Left kidney (tissue), 2 donors: ENCODE results near the gene GSTM2. TPM values are rescaled to one million over a fixed set of nuclear protein-coding genes. Genes with fewer than 3 reads are reported as not detected.

Source experiments
- DNase-seq: peaks from one replicate; pipeline ENCODE4 v3.0.0-alpha.2; 2013
- polyA plus RNA-seq: library from polyadenylated mRNA; unstranded; fragments of 120-200 nt; gene quantifications from one replicate; pipeline ENCODE4 v1.2.1, GENCODE V29; 2013; ENCODE audit not compliant: insufficient read length

Gene GSTM2
- polyA plus RNA-seq, 1 donor: 268 TPM

DNA sequence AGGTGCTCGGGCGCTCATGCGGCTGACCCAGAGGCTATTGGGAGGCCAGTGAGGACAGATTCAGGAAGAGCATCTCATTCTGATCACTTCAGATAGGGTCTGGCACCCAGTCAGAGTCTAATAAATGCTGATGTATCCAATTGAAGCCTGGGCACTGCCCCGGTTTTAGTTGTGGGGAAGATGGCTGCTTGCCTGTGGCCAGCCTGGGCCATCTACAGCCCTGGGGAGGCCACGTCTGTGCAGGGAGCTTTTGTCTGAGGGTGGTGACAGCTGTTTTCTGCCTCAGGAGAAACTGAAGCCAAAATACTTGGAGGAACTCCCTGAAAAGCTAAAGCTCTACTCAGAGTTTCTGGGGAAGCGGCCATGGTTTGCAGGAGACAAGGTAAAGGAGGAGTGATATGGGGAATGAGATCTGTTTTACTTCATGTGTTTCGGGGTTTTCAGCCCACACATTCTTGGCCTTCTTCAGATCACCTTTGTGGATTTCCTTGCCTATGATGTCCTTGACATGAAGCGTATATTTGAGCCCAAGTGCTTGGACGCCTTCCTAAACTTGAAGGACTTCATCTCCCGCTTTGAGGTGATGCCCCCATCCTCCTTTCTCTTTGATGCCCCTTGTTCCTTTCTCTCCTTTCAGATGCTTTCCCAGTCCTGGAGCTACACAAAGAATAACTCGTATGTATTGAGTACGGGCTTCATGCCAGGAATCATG lies 47.0 kb downstream of the GSTM2 start:
- no peak for DNase-seq

GRCh38 chr1:109716121-109716520 lies 48.3 kb downstream of the GSTM2 start:
- no peak for DNase-seq

DNA sequence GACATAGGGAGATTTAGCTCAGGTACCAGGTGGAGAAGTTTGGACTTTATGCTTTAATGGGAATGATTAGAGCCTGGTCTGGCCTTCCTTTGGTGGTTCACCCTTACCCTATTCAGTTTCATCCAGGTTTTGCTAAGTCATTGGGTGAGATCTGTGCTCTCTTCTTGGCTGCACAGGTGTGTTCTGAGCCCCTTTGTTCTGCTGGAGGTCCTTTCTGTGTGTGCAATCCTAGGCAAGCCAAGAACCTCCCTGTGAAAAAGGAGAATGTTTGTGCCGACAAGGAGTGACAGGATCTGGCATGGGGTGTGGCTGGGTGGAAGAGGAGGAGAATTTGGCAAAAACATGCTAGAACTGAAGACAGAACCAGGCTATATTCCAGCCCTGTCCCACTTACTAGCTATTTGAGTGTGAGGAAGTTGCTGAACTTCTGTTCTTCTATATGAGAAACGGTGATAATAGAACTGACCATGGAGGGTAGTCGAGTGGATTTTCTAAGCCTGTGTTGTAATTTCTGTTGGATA lies 48.8 kb downstream of the GSTM2 start:
- no peak for DNase-seq

DNA sequence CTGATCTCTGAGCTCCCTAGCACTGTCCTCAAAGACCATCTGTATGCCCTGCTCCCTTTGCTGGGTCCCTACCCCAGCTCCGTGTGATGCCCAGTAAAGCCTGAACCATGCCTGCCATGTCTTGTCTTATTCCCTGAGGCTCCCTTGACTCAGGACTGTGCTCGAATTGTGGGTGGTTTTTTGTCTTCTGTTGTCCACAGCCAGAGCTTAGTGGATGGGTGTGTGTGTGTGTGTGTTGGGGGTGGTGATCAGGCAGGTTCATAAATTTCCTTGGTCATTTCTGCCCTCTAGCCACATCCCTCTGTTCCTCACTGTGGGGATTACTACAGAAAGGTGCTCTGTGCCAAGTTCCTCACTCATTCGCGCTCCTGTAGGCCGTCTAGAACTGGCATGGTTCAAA lies 49.9 kb downstream of the GSTM2 start:
- DNase-seq: no peak

GRCh38 chr1:109718495-109718894 lies 50.6 kb downstream of the GSTM2 start:
- no peak for DNase-seq

DNA sequence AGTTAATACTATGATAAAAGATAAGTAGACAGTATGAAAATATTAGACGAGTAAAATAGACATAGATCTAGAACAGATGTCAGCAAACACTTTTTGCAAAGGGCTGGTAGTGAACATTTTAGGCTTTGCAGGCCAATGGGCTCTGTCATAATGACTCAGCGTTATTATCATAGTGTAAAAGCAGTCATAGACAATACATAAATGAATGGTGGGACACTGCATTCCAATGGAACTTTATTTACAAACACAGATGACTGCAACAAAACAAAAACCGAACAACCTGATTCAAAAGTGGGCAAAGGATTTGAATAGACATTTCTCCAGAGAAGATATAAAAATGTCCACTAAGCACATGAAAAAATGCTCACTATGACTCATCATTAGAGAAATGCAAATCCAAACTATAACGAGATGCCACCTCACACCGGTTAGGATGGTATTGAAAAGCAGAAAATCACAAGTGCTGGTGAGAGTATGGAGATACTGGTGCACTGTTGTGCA lies 51.5 kb downstream of the GSTM2 start:
- DNase-seq: no peak

DNA sequence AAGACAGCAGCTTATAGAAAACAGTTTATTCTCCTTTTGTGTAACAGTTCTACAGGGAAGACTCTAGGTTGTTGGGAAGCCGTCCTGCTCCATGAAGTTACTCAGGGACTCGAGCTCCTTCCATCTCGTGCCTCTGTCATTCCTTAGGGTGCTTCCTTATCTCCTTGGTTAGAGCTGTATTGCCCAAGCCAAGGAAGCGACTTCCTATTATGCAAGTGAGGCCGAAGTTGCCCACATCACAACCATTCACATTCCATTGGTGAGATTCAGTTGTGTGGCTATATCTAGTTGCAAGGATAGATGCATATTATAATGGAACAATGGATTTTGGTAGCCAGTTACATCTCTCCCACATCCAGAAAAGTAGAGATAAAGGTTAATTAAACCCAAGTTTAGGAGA lies 53.2 kb downstream of the GSTM2 start:
- DNase-seq: no peak

GRCh38 chr1:109721971-109722370 lies 54.1 kb downstream of the GSTM2 start:
- no peak for DNase-seq

DNA sequence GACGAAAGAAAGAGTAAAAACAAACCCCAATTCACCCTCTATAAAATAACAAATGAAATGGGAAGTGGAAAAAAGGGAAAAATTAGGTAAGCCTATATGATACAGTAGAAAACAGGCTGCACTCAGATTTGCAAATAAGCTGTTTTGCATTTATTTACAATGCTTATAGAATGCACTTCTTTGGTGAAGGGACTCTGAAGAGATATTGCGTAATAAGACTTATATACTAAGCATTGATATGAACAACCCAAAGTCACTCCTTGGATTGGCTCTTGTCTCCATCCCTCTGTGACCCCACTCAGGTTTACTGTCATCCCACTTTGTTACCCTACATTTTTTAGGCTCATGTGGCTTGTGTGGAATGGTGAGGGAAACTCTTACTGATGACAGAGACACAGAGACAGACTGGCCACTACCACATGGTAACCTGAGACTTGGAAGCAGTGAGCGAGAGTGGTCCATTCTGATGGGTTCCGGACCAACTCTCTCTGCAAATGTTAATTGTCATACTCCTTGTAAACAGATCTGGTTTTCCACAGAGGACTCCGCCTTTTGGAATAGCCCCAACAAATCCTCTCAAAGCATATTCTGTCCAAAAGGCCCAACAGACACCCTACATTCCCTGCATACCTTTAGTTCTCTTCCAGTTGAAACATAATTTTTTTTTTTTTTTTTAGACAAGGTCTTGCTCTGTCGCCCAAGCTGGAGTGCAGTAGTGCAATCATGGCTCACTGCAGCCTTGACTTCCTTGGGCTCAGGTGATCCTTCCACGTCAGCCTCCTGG lies 55.2 kb downstream of the GSTM2 start:
- no peak for DNase-seq

Other genes with a start within 250 kb of the GSTM2 start
- gene PSMA5, start 241.6 kb upstream of the GSTM2 start, polyA plus RNA-seq: 120 TPM
- 13.4 TPM for gene SYPL2, start 201.5 kb upstream of the GSTM2 start, polyA plus RNA-seq
- gene ATXN7L2, start 184.2 kb upstream of the GSTM2 start, polyA plus RNA-seq: 10.4 TPM
- 9.7 TPM for gene CYB561D1, start 174.0 kb upstream of the GSTM2 start, polyA plus RNA-seq
- 6.2 TPM for gene AMIGO1, start 158.3 kb upstream of the GSTM2 start, polyA plus RNA-seq
- gene GPR61, start 128.2 kb upstream of the GSTM2 start, polyA plus RNA-seq: 1.1 TPM
- 13.1 TPM for gene GNAI3, start 119.4 kb upstream of the GSTM2 start, polyA plus RNA-seq
- gene GNAT2, start 48.4 kb upstream of the GSTM2 start, polyA plus RNA-seq: not detected
- 50.3 TPM for gene AMPD2, start 48.2 kb upstream of the GSTM2 start, polyA plus RNA-seq
- 73.1 TPM for gene GSTM4, start 12.0 kb upstream of the GSTM2 start, polyA plus RNA-seq
- gene GSTM1, start 19.8 kb downstream of the GSTM2 start, polyA plus RNA-seq: 115 TPM
- gene GSTM5, start 44.2 kb downstream of the GSTM2 start, polyA plus RNA-seq: 44.7 TPM
- 159 TPM for gene GSTM3, start 73.0 kb downstream of the GSTM2 start, polyA plus RNA-seq
- 0.86 TPM for gene EPS8L3, start 95.9 kb downstream of the GSTM2 start, polyA plus RNA-seq
- 7.1 TPM for gene CSF1, start 242.8 kb downstream of the GSTM2 start, polyA plus RNA-seq